Measurements from ENCODE around the gene LRRC7.

Gene LRRC7

GRCh38 chr1:69567652-69568420 lies at the start of gene LRRC7:
Gene LRRC7 (plus strand): TSS chr1:69567922. CDS start chr1:69568640, 718 bp downstream.
- no peaks in the 10 kb centered on the region for H3K9me3 ChIP-seq (ENCODE audit: low read depth, low read length)
- peak within 1 kb of the TSS; percentile 79 for H3K4me3 ChIP-seq
- no peak within 1 kb of the TSS for H3K9ac ChIP-seq (ENCODE audit: insufficient read length)
- TF ChIP-seq FOXP2 (optimal IDR thresholded peaks at IDR 0.05; ENCODE audit: control extremely low read depth, extremely low read length, insufficient read depth): no peak
- no peak for TF ChIP-seq POLR2AphosphoS5 (IDR thresholded peaks at IDR 0.05; ENCODE audit: borderline replicate concordance, low read depth, low read length)
- TF ChIP-seq EZH2 (IDR thresholded peaks at IDR 0.05): no peak
- no peaks in the 10 kb centered on the region for H3K36me3 ChIP-seq (ENCODE audit: insufficient read depth, low read length)
- DNase-seq (ENCODE audit: low read depth, low spot score): no peak
- no peak within 1 kb of the TSS for H3K27ac ChIP-seq

- H3K9me3 ChIP-seq (ENCODE audit: low read depth, low read length): no peaks in the 10 kb centered on the region
- no peaks in the 10 kb centered on the region for H3K36me3 ChIP-seq (ENCODE audit: insufficient read depth, low read length)
- no peak overlapping the region for H3K27ac ChIP-seq
- TF ChIP-seq FOXP2 (optimal IDR thresholded peaks at IDR 0.05; ENCODE audit: control extremely low read depth, extremely low read length, insufficient read depth): peak; percentile 95
- TF ChIP-seq EZH2 (IDR thresholded peaks at IDR 0.05): no peak
- peak overlapping the region; percentile 36; the same call in 1 of the 2 replicates for H3K4me3 ChIP-seq
- peak; percentile 28 for DNase-seq (ENCODE audit: low read depth, low spot score)
- H3K9ac ChIP-seq (ENCODE audit: insufficient read length): peak overlapping the region; percentile 29
Observed at GRCh38 chr1:69519006-69519405, 48.7 kb upstream of the LRRC7 start.

- no peak for DNase-seq (ENCODE audit: low read depth, low spot score)
- no peak overlapping the region for H3K9ac ChIP-seq (ENCODE audit: insufficient read length)
- H3K9me3 ChIP-seq (ENCODE audit: low read depth, low read length): no peaks in the 10 kb centered on the region
- no peak for TF ChIP-seq POLR2AphosphoS5 (IDR thresholded peaks at IDR 0.05; ENCODE audit: borderline replicate concordance, low read depth, low read length)
- TF ChIP-seq FOXP2 (optimal IDR thresholded peaks at IDR 0.05; ENCODE audit: control extremely low read depth, extremely low read length, insufficient read depth): no peak
- TF ChIP-seq EZH2 (IDR thresholded peaks at IDR 0.05): no peak
- no peak overlapping the region for H3K4me3 ChIP-seq
- H3K27ac ChIP-seq: no peak overlapping the region
- H3K36me3 ChIP-seq (ENCODE audit: insufficient read depth, low read length): no peaks in the 10 kb centered on the region
Observed at GRCh38 chr1:69520326-69520725, 47.4 kb upstream of the LRRC7 start.

GRCh38 chr1:69523032-69523431 lies 44.7 kb upstream of the LRRC7 start:
- TF ChIP-seq POLR2AphosphoS5 (IDR thresholded peaks at IDR 0.05; ENCODE audit: borderline replicate concordance, low read depth, low read length) (no peak), EZH2 (IDR thresholded peaks at IDR 0.05) (no peak)
- Histone ChIP-seq H3K9ac (ENCODE audit: insufficient read length) (no peak overlapping the region), H3K9me3 (ENCODE audit: low read depth, low read length) (no peaks in the 10 kb centered on the region), H3K36me3 (ENCODE audit: insufficient read depth, low read length) (no peaks in the 10 kb centered on the region), H3K4me3 (no peak overlapping the region), H3K27ac (no peak overlapping the region)
- no peak for DNase-seq (ENCODE audit: low read depth, low spot score)

- Histone ChIP-seq H3K27ac (no peak overlapping the region), H3K4me3 (no peak overlapping the region), H3K9ac (ENCODE audit: insufficient read length) (no peak overlapping the region), H3K36me3 (ENCODE audit: insufficient read depth, low read length) (no peaks in the 10 kb centered on the region), H3K9me3 (ENCODE audit: low read depth, low read length) (no peaks in the 10 kb centered on the region)
- TF ChIP-seq FOXP2 (optimal IDR thresholded peaks at IDR 0.05; ENCODE audit: control extremely low read depth, extremely low read length, insufficient read depth) (no peak), POLR2AphosphoS5 (IDR thresholded peaks at IDR 0.05; ENCODE audit: borderline replicate concordance, low read depth, low read length) (no peak), EZH2 (IDR thresholded peaks at IDR 0.05) (no peak)
- no peak for DNase-seq (ENCODE audit: low read depth, low spot score)
Observed at GRCh38 chr1:69523461-69523860, 44.3 kb upstream of the LRRC7 start.

GRCh38 chr1:69524015-69524414 lies 43.7 kb upstream of the LRRC7 start:
- no peaks in the 10 kb centered on the region for H3K36me3 ChIP-seq (ENCODE audit: insufficient read depth, low read length)
- no peak overlapping the region for H3K9ac ChIP-seq (ENCODE audit: insufficient read length)
- no peak overlapping the region for H3K27ac ChIP-seq
- no peaks in the 10 kb centered on the region for H3K9me3 ChIP-seq (ENCODE audit: low read depth, low read length)
- no peak for TF ChIP-seq EZH2 (IDR thresholded peaks at IDR 0.05)
- no peak overlapping the region for H3K4me3 ChIP-seq
- no peak for DNase-seq (ENCODE audit: low read depth, low spot score)

- DNase-seq (ENCODE audit: low read depth, low spot score): no peak
Observed at GRCh38 chr1:69527273-69527672, 40.4 kb upstream of the LRRC7 start.

GRCh38 chr1:69528376-69528775 lies 39.3 kb upstream of the LRRC7 start:
- TF ChIP-seq FOXP2 (optimal IDR thresholded peaks at IDR 0.05; ENCODE audit: control extremely low read depth, extremely low read length, insufficient read depth): no peak
- TF ChIP-seq EZH2 (IDR thresholded peaks at IDR 0.05): no peak
- TF ChIP-seq POLR2AphosphoS5 (IDR thresholded peaks at IDR 0.05; ENCODE audit: borderline replicate concordance, low read depth, low read length): no peak
- H3K9me3 ChIP-seq (ENCODE audit: low read depth, low read length): no peaks in the 10 kb centered on the region
- H3K4me3 ChIP-seq: no peak overlapping the region
- DNase-seq (ENCODE audit: low read depth, low spot score): no peak
- H3K27ac ChIP-seq: no peak overlapping the region
- H3K9ac ChIP-seq (ENCODE audit: insufficient read length): no peak overlapping the region
- H3K36me3 ChIP-seq (ENCODE audit: insufficient read depth, low read length): no peaks in the 10 kb centered on the region

More at GRCh38 chr1:69527273-69527672, 40.4 kb upstream of the LRRC7 start:
- H3K4me3 ChIP-seq: no peak overlapping the region
- H3K36me3 ChIP-seq (ENCODE audit: insufficient read depth, low read length): no peaks in the 10 kb centered on the region
- TF ChIP-seq POLR2AphosphoS5 (IDR thresholded peaks at IDR 0.05; ENCODE audit: borderline replicate concordance, low read depth, low read length): no peak
- no peak for TF ChIP-seq FOXP2 (optimal IDR thresholded peaks at IDR 0.05; ENCODE audit: control extremely low read depth, extremely low read length, insufficient read depth)
- no peak for TF ChIP-seq EZH2 (IDR thresholded peaks at IDR 0.05)
- no peaks in the 10 kb centered on the region for H3K9me3 ChIP-seq (ENCODE audit: low read depth, low read length)
- H3K9ac ChIP-seq (ENCODE audit: insufficient read length): no peak overlapping the region
- no peak overlapping the region for H3K27ac ChIP-seq

- H3K27ac ChIP-seq: no peak overlapping the region
- no peak for DNase-seq (ENCODE audit: low read depth, low spot score)
- no peak overlapping the region for H3K9ac ChIP-seq (ENCODE audit: insufficient read length)
- TF ChIP-seq POLR2AphosphoS5 (IDR thresholded peaks at IDR 0.05; ENCODE audit: borderline replicate concordance, low read depth, low read length): no peak
- TF ChIP-seq FOXP2 (optimal IDR thresholded peaks at IDR 0.05; ENCODE audit: control extremely low read depth, extremely low read length, insufficient read depth): no peak
- TF ChIP-seq EZH2 (IDR thresholded peaks at IDR 0.05): no peak
- no peaks in the 10 kb centered on the region for H3K9me3 ChIP-seq (ENCODE audit: low read depth, low read length)
- H3K36me3 ChIP-seq (ENCODE audit: insufficient read depth, low read length): no peaks in the 10 kb centered on the region
- H3K4me3 ChIP-seq: no peak overlapping the region
Observed at GRCh38 chr1:69533343-69533742, 34.4 kb upstream of the LRRC7 start.

Data from SK-N-MC (cell line).